Epithelial cell of prostate (primary cell): ENCODE data around the gene RHOT1.

ENCODE experiments used
- DNase-seq: peaks from one replicate; pipeline ENCODE4 v3.0.0-alpha.2; 2011; ENCODE audit warnings: low read depth, low spot score
- H3K27ac ChIP-seq: fragments of 450-650 bp; 2 replicates; pipeline ENCODE4 v1.5.1; 2017; ENCODE audit warnings: mild to moderate bottlenecking

RHOT1 gene

GRCh38 chr17:32265192-32265923 lies 123.1 kb downstream of the RHOT1 start, which contains the start of gene RHBDL3:
TSS of gene RHBDL3 (plus strand) at chr17:32265832. CDS start at chr17:32266190, 358 bp downstream.
- no peak within 1 kb of the TSS for H3K27ac ChIP-seq
- DNase-seq, result no peak

- DNase-seq, result no peak
- H3K27ac ChIP-seq, result no peak overlapping the region
Observed at GRCh38 chr17:32266051-32266388, 123.7 kb downstream of the RHOT1 start.

- DNase-seq, result no peak
- H3K27ac ChIP-seq, result no peak overlapping the region
Observed at GRCh38 chr17:32266389-32267301, 124.3 kb downstream of the RHOT1 start.

- no peak overlapping the region for H3K27ac ChIP-seq
- no peak for DNase-seq
Observed at GRCh38 chr17:32267690-32268205, 125.4 kb downstream of the RHOT1 start.

GRCh38 chr17:32268734-32269288 lies 126.5 kb downstream of the RHOT1 start:
- no peak overlapping the region for H3K27ac ChIP-seq
- no peak for DNase-seq

- no peak overlapping the region for H3K27ac ChIP-seq
- DNase-seq, result no peak
Observed at GRCh38 chr17:32269377-32269776, 127.1 kb downstream of the RHOT1 start.

GRCh38 chr17:32271844-32272243 lies 129.5 kb downstream of the RHOT1 start:
- H3K27ac ChIP-seq, result no peak overlapping the region
- no peak for DNase-seq

GRCh38 chr17:32274101-32274500 lies 131.8 kb downstream of the RHOT1 start:
- DNase-seq, result no peak
- no peak overlapping the region for H3K27ac ChIP-seq

GRCh38 chr17:32274643-32275042 lies 132.3 kb downstream of the RHOT1 start:
- no peak for DNase-seq
- no peak overlapping the region for H3K27ac ChIP-seq
